ENCODE results near the gene TMEM168. TPM values are rescaled to one million over a fixed set of nuclear protein-coding genes. Genes with fewer than 3 reads are reported as not detected.

TMEM168 gene
- total RNA-seq, 1 experiment from 2014 or later, result 28.9 TPM

DNA sequence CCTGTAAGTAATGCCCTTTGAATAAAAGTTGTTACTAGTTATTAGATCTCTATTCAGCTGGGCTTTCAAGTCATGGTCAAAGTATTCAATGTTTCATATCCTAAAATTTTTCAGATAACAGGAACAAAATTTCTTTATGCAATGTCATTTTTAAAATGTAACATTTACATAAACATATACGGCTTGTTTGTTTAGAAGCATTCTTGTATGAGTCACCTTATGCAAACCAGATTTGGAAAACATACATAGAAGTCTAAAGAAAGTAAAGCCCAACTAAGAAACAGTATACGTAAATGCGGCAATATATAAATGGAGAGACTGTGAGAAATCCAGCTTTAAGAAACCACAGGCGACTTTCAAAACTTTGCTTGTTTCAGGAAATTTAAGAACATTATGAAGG is 10.5 kb downstream of the TMEM168 start:
- ChIA-PET CTCF (no interaction called here), POLR2A (no interaction called here)
- Mint-ChIP-seq H3K4me3 (ENCODE audit: unreplicated experiment) (no peak overlapping the region), H3K36me3 (ENCODE audit: insufficient read depth, unreplicated experiment) (peaks cover 13% of the 10 kb centered on the region), H3K27me3 (ENCODE audit: insufficient read depth, unreplicated experiment) (no peaks in the 10 kb centered on the region), H3K27ac (ENCODE audit: unreplicated experiment) (no peak overlapping the region), H3K4me1 (ENCODE audit: low read depth, unreplicated experiment) (no peaks in the 10 kb centered on the region), H3K9me3 (ENCODE audit: unreplicated experiment) (no peaks in the 10 kb centered on the region)
- intact Hi-C loops (cut with micrococcal nuclease; ENCODE audit: unreplicated experiment), result no loop called here
- TF ChIP-seq, protein P1, sequence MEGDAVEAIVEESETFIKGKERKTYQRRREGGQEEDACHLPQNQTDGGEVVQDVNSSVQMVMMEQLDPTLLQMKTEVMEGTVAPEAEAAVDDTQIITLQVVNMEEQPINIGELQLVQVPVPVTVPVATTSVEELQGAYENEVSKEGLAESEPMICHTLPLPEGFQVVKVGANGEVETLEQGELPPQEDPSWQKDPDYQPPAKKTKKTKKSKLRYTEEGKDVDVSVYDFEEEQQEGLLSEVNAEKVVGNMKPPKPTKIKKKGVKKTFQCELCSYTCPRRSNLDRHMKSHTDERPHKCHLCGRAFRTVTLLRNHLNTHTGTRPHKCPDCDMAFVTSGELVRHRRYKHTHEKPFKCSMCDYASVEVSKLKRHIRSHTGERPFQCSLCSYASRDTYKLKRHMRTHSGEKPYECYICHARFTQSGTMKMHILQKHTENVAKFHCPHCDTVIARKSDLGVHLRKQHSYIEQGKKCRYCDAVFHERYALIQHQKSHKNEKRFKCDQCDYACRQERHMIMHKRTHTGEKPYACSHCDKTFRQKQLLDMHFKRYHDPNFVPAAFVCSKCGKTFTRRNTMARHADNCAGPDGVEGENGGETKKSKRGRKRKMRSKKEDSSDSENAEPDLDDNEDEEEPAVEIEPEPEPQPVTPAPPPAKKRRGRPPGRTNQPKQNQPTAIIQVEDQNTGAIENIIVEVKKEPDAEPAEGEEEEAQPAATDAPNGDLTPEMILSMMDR (IDR thresholded peaks at IDR 0.05; ENCODE audit: insufficient read depth in 1 of 2, low read depth in 1 of 2, low read length in 1 of 2, severe bottlenecking in 1 of 2, unreplicated experiment in 1 of 2), result no peak
- no peaks in the 10 kb centered on the region for H3K9me3 ChIP-seq
- no peaks in the 10 kb centered on the region for H3K4me1 ChIP-seq
- no TSS peak for BruUV-seq (replicated peaks)
- H3K4me3 ChIP-seq (ENCODE audit: low read depth, low read length), result no peak overlapping the region
- no peaks in the 10 kb centered on the region for H3K27me3 ChIP-seq (replicated peaks; ENCODE audit: control insufficient read depth, insufficient read depth, low read length)
- DNase-seq, result no peak
- H3K36me3 ChIP-seq (ENCODE audit: control insufficient read depth, insufficient read depth, low read length), result peaks cover 1% of the 10 kb centered on the region; the same call in 1 of the 2 replicates

GRCh38 chr7:112777406-112777805 is 12.8 kb downstream of the TMEM168 start:
- no TSS peak for BruUV-seq (replicated peaks)
- no peaks in the 10 kb centered on the region for H3K36me3 Mint-ChIP-seq (ENCODE audit: insufficient read depth, unreplicated experiment)
- Histone ChIP-seq H3K4me1 (no peaks in the 10 kb centered on the region), H3K36me3 (ENCODE audit: control insufficient read depth, insufficient read depth, low read length) (no peaks in the 10 kb centered on the region), H3K9me3 (no peaks in the 10 kb centered on the region), H3K27me3 (replicated peaks; ENCODE audit: control insufficient read depth, insufficient read depth, low read length) (no peaks in the 10 kb centered on the region), H3K4me3 (ENCODE audit: low read depth, low read length) (no peak overlapping the region)
- ChIA-PET CTCF (no interaction called here), POLR2A (no interaction called here)
- TF ChIP-seq, protein P1 (IDR thresholded peaks at IDR 0.05; ENCODE audit: insufficient read depth in 1 of 2, low read depth in 1 of 2, low read length in 1 of 2, severe bottlenecking in 1 of 2, unreplicated experiment in 1 of 2), result no peak
- H3K27me3 Mint-ChIP-seq (ENCODE audit: insufficient read depth, unreplicated experiment), result no peaks in the 10 kb centered on the region
- H3K4me1 Mint-ChIP-seq (ENCODE audit: low read depth, unreplicated experiment), result no peaks in the 10 kb centered on the region
- no peak overlapping the region for H3K4me3 Mint-ChIP-seq (ENCODE audit: unreplicated experiment)
- H3K9me3 Mint-ChIP-seq (ENCODE audit: unreplicated experiment), result no peaks in the 10 kb centered on the region
- no peak overlapping the region for H3K27ac Mint-ChIP-seq (ENCODE audit: unreplicated experiment)
- DNase-seq, result no peak
- intact Hi-C loops (cut with micrococcal nuclease; ENCODE audit: unreplicated experiment), result no loop called here

- Histone ChIP-seq H3K27me3 (replicated peaks; ENCODE audit: control insufficient read depth, insufficient read depth, low read length) (no peaks in the 10 kb centered on the region), H3K4me3 (ENCODE audit: low read depth, low read length) (no peak overlapping the region), H3K4me1 (peaks cover 8% of the 10 kb centered on the region), H3K9me3 (no peaks in the 10 kb centered on the region), H3K36me3 (ENCODE audit: control insufficient read depth, insufficient read depth, low read length) (no peaks in the 10 kb centered on the region)
- BruUV-seq (replicated peaks), result no TSS peak
- no peak overlapping the region for H3K4me3 Mint-ChIP-seq (ENCODE audit: unreplicated experiment)
- ChIA-PET CTCF (no interaction called here), POLR2A (no interaction called here)
- H3K27me3 Mint-ChIP-seq (ENCODE audit: insufficient read depth, unreplicated experiment), result no peaks in the 10 kb centered on the region
- no peak for DNase-seq
- TF ChIP-seq, protein P1 (IDR thresholded peaks at IDR 0.05; ENCODE audit: insufficient read depth in 1 of 2, low read depth in 1 of 2, low read length in 1 of 2, severe bottlenecking in 1 of 2, unreplicated experiment in 1 of 2), result no peak
- H3K36me3 Mint-ChIP-seq (ENCODE audit: insufficient read depth, unreplicated experiment), result no peaks in the 10 kb centered on the region
- H3K9me3 Mint-ChIP-seq (ENCODE audit: unreplicated experiment), result no peaks in the 10 kb centered on the region
- H3K4me1 Mint-ChIP-seq (ENCODE audit: low read depth, unreplicated experiment), result no peaks in the 10 kb centered on the region
- intact Hi-C loops (cut with micrococcal nuclease; ENCODE audit: unreplicated experiment), result no loop called here
- H3K27ac Mint-ChIP-seq (ENCODE audit: unreplicated experiment), result no peak overlapping the region
These were observed 19.0 kb downstream of the TMEM168 start for GRCh38 chr7:112771166-112771565.

Measured in Caco-2 (cell line).